ENCODE data around the gene MYLK. TPM values are rescaled to one million over a fixed set of nuclear protein-coding genes. Genes with fewer than 3 reads are reported as not detected.
A peak's percentile ranks its signal among the peaks of the same experiment; 100 is the strongest.
"Not testable (repeated sequence)": the region's sequence is repeated elsewhere in the genome, so short reads cannot be mapped to it uniquely, and the experiment has no call there.

MYLK gene
- polyA plus RNA-seq, 3 donors from 2014 or later = 0.36 to 3.7 (median 0.89) TPM

GRCh38 chr3:123702057-123702456 is 182.1 kb downstream of the MYLK start:
- peaks cover 0 to 11% (median 2%) of the 10 kb centered on the region in 3 donors for H3K27me3 Mint-ChIP-seq (ENCODE audit: low read depth in 3 of 3)
- not testable (repeated sequence) for H3K4me3 Mint-ChIP-seq, H3K4me1 Mint-ChIP-seq, H3K36me3 Mint-ChIP-seq, H3K9me3 Mint-ChIP-seq, H3K27ac Mint-ChIP-seq, DNase-seq

DNA sequence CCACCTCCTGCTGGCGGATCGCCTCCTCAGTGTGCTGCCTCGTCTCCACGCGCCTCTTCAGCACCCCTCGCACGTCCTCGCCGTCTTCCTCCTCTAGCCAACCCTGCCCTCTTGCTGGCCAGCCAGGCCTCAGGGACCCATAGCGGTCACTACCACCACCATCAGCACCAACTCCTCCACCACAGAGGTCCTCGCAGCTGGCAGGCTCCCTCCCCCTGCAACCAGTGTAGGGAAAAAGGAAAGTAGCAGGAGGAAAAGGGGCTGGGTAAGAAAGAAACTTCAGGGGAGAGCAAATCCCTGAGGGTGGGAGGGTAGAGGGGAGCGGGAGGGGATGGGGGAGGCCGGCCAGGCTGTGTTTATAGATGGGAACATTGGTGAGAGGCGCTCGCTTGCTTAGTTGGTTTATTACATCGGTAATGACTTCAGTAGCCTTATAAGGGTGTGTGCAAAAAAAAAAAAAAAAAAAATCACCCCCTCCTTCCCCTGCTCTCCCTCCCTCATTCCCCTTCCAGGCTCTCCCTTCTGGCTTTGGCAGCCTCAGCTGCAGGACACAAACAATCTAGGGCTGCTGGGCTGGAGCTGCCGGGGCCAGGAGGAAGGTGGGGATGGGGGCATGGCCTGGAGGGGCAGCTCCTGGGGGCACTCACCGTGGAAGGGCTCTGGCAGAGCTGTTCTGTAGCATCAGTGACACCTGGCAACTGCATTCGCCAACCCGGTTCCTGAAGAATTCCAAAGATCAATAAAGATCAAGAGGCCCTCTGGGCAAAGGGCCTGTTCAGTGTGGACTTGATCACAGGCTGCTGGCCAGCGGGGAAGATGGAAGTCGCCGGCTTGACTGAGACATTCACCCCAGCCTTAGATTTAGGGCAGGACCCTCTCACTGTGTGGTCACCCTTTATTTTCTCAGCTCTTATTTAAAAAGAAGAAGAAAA is 183.1 kb downstream of the MYLK start:
- Mint-ChIP-seq H3K4me1 (no peaks in the 10 kb centered on the region), H3K27ac (no peak overlapping the region), H3K4me3 (no peak overlapping the region), H3K36me3 (no peaks in the 10 kb centered on the region), H3K27me3 (ENCODE audit: low read depth in 3 of 3) (peaks cover 0 to 11% (median 2%) of the 10 kb centered on the region in 3 donors), H3K9me3 (peaks cover 0 to 2% (median 0%) of the 10 kb centered on the region in 6 donors)
- no peak for DNase-seq

DNA sequence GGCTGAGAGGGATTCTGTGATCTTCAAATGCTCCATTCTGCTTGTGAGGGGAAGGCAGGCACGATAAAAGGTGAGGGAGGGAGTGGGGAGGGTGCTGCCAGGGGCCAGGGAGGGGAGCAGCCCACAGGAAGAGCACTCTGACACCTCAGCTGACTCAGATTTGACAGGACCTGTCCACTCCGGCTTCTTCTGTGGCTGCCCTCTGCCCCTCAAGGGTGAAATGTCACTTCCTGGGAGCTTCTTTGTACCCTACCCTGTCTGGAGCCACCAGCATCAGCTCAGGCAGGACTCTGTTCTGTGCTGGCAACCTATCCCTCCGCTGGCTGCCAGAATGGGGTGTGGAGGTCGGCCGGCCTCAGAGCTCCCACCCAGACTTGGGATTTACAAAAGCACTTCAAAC is 185.3 kb downstream of the MYLK start:
- H3K4me3 Mint-ChIP-seq = no peak overlapping the region
- H3K9me3 Mint-ChIP-seq = peaks cover 0 to 2% (median 0%) of the 10 kb centered on the region in 6 donors
- peaks cover 0 to 4% (median 3%) of the 10 kb centered on the region in 3 donors for H3K27me3 Mint-ChIP-seq (ENCODE audit: low read depth in 3 of 3)
- no peak for DNase-seq
- H3K4me1 Mint-ChIP-seq = no peaks in the 10 kb centered on the region
- H3K27ac Mint-ChIP-seq = no peak overlapping the region
- H3K36me3 Mint-ChIP-seq = no peaks in the 10 kb centered on the region

GRCh38 chr3:123696808-123697207 is 187.3 kb downstream of the MYLK start:
- no peak overlapping the region for H3K27ac Mint-ChIP-seq
- peaks cover 0 to 9% (median 4%) of the 10 kb centered on the region in 3 donors for H3K27me3 Mint-ChIP-seq (ENCODE audit: low read depth in 3 of 3)
- H3K36me3 Mint-ChIP-seq = no peaks in the 10 kb centered on the region
- no peak for DNase-seq
- no peak overlapping the region for H3K4me3 Mint-ChIP-seq
- H3K4me1 Mint-ChIP-seq = no peaks in the 10 kb centered on the region
- H3K9me3 Mint-ChIP-seq = no peaks in the 10 kb centered on the region

- peaks cover 0 to 10% (median 4%) of the 10 kb centered on the region in 3 donors for H3K27me3 Mint-ChIP-seq (ENCODE audit: low read depth in 3 of 3)
- no peaks in the 10 kb centered on the region for H3K9me3 Mint-ChIP-seq
- no peak for DNase-seq
- no peak overlapping the region for H3K4me3 Mint-ChIP-seq
- H3K4me1 Mint-ChIP-seq = no peaks in the 10 kb centered on the region
- no peaks in the 10 kb centered on the region for H3K36me3 Mint-ChIP-seq
- peak overlapping the region in 1 of 6 donors; percentile 12 for H3K27ac Mint-ChIP-seq
Observed at GRCh38 chr3:123695731-123696640, 188.1 kb downstream of the MYLK start.

DNA sequence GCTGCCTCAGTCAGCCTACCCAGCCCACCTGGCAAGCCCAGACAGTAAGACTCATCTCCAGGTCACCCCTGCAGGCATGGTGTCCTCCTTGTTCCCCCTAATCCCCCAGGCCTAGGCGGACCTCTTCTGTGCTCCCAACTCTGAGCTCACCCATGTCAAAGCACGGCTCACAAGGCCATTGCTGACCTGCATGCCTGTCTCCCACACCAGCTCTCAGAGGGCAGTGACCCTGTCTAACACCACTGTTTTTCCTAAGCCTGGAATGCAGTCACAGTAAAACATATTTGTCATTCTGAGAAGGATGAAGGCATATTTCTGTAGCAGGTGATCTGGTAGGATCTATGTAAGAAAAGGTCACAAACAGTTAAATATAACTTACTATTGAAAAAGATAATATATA is 189.0 kb downstream of the MYLK start:
- H3K4me3 Mint-ChIP-seq = no peak overlapping the region
- no peaks in the 10 kb centered on the region for H3K4me1 Mint-ChIP-seq
- DNase-seq = no peak
- peaks cover 0 to 10% (median 4%) of the 10 kb centered on the region in 3 donors for H3K27me3 Mint-ChIP-seq (ENCODE audit: low read depth in 3 of 3)
- no peaks in the 10 kb centered on the region for H3K36me3 Mint-ChIP-seq
- no peak overlapping the region for H3K27ac Mint-ChIP-seq
- H3K9me3 Mint-ChIP-seq = no peaks in the 10 kb centered on the region

GRCh38 chr3:123694366-123695087 is 189.6 kb downstream of the MYLK start:
- H3K27me3 Mint-ChIP-seq (ENCODE audit: low read depth in 3 of 3) = peaks cover 0 to 10% (median 4%) of the 10 kb centered on the region in 3 donors
- H3K4me3 Mint-ChIP-seq = no peak overlapping the region
- no peaks in the 10 kb centered on the region for H3K4me1 Mint-ChIP-seq
- H3K27ac Mint-ChIP-seq = no peak overlapping the region
- no peak for DNase-seq
- H3K36me3 Mint-ChIP-seq = no peaks in the 10 kb centered on the region
- no peaks in the 10 kb centered on the region for H3K9me3 Mint-ChIP-seq

DNA sequence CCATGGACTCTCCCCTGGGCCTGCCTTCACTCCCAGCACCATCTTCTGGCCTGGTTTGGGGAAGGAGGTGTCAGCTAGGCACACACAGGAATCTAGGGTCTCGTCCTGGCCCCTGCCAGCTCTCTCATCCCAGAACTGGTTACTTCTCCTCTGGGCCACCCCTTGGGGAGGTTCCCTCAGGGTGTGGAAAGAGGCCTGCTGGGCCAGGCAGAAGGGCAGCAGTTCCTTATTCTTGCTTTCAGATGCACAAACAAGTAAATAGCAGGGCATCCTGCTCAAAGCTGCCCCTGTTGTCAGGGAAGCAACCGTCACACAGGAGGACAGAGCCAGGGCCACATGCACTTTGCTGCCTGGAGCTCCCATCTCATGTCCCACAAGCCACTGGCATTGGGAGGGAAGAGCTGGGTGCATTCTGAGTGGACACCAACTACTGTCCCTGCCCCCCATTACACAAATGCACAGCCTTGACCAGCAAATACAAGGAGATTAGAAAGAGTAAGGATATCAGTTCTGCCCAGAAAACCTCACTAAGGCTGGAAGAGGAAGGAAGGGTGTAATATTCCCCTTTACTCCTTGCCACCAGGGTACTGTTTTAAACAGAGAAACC is 190.4 kb downstream of the MYLK start:
- Mint-ChIP-seq H3K27me3 (ENCODE audit: low read depth in 3 of 3) (peaks cover 0 to 11% (median 2%) of the 10 kb centered on the region in 3 donors), H3K27ac (no peak overlapping the region), H3K4me3 (no peak overlapping the region), H3K36me3 (no peaks in the 10 kb centered on the region), H3K9me3 (no peaks in the 10 kb centered on the region), H3K4me1 (no peaks in the 10 kb centered on the region)
- DNase-seq = no peak

DNA sequence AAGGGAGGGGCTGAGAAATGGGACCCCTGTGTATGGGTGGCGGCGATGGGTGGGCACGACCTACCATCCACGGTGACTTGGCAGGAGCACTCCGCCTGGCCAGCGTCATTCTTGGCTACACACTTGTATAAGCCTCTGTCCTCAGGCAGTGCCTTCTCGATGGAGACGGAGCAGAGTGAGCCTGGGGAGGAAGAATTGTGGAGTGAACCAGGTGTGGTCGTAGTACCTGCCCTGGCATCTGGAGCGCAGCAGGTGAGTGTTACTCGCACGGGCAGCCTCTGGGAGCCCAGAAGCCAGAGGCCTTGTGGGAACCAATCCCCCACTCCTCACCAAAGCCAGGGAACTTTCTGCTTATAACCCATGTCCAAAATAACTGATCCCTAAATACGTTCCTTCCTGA is 191.5 kb downstream of the MYLK start:
- Mint-ChIP-seq H3K9me3 (no peaks in the 10 kb centered on the region), H3K4me1 (no peaks in the 10 kb centered on the region), H3K4me3 (no peak overlapping the region), H3K27ac (no peak overlapping the region), H3K27me3 (ENCODE audit: low read depth in 3 of 3) (peaks cover 1 to 12% (median 4%) of the 10 kb centered on the region in 3 donors), H3K36me3 (no peaks in the 10 kb centered on the region)
- no peak for DNase-seq

DNA sequence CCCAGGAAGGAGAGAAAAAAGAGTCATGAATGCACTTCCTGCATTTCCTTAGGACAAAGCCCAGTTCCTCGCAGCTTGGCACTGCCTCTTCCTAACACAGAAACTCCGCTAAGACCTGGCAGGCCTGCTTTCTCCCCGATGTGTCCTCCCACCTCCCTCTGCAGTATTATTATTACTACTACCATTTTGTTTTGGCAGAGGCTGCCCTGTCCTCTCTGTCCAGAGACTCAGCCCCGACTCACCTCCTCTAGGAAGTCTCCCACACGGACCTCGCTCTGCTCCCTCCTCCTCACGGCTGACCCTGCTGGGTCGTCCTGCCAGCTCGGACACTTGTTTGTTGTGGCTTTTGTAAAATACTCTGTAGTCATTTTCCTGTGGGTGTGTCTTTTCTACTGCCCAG is 192.1 kb downstream of the MYLK start:
- Mint-ChIP-seq H3K27ac (no peak overlapping the region), H3K4me3 (no peak overlapping the region)

DNA sequence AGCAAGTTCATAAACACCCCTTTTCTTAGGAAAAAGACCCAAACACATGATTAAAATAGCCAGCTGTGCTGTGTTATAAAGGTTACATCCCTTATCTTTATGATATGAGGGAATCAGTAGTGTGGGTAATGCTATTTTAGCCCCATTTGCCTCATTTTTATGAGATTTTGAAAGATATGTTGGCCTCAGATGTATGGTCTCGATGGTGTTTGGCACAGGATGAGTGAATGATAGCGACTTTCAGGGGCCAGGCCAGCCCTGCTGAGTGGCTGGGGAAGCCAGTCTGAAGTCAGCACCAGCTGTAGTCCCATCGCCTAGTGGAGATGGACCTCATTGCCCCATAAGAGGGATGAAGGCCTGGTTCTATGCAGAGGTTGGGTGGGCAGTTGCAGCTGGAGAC is 194.3 kb downstream of the MYLK start:
- no peak for DNase-seq
- no peak overlapping the region for H3K27ac Mint-ChIP-seq
- no peaks in the 10 kb centered on the region for H3K4me1 Mint-ChIP-seq
- H3K27me3 Mint-ChIP-seq (ENCODE audit: low read depth in 3 of 3) = peaks cover 0 to 8% (median 4%) of the 10 kb centered on the region in 3 donors
- H3K4me3 Mint-ChIP-seq = no peak overlapping the region
- no peaks in the 10 kb centered on the region for H3K9me3 Mint-ChIP-seq
- no peaks in the 10 kb centered on the region for H3K36me3 Mint-ChIP-seq

More for the DNA sequence above, 192.1 kb downstream of the MYLK start:
- no peak for DNase-seq
- Mint-ChIP-seq H3K36me3 (no peaks in the 10 kb centered on the region), H3K27me3 (ENCODE audit: low read depth in 3 of 3) (peaks cover 1 to 12% (median 4%) of the 10 kb centered on the region in 3 donors), H3K9me3 (no peaks in the 10 kb centered on the region), H3K4me1 (no peaks in the 10 kb centered on the region)

DNA sequence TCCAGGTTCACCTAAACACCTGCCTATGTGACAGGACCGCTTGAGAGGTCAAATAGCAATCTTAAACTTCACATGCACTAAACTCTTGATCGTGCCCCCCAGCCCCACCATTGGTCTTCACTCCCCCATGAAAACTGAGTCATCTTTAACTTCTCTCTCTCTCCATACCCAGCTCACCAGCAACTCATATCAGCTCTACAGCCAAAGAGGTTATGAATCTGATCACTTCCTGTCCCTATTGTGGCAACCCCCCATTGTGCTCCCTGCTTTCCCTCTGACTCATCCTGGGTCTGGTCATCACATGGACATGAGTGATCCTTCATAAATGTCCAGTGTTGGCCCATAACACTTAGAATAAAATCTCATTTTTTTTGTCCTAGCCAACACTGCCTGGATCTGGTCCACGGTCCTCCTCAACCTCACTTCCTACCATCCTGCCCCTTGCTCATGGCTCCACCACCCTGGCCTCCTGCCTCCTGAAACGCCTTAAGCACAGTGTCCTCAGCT is 195.8 kb downstream of the MYLK start:
- Mint-ChIP-seq H3K27me3 (ENCODE audit: low read depth in 3 of 3) (peaks cover 0 to 8% (median 4%) of the 10 kb centered on the region in 3 donors), H3K4me3 (no peak overlapping the region), H3K27ac (no peak overlapping the region), H3K4me1 (no peaks in the 10 kb centered on the region), H3K9me3 (no peaks in the 10 kb centered on the region), H3K36me3 (no peaks in the 10 kb centered on the region)
- DNase-seq = no peak

DNA sequence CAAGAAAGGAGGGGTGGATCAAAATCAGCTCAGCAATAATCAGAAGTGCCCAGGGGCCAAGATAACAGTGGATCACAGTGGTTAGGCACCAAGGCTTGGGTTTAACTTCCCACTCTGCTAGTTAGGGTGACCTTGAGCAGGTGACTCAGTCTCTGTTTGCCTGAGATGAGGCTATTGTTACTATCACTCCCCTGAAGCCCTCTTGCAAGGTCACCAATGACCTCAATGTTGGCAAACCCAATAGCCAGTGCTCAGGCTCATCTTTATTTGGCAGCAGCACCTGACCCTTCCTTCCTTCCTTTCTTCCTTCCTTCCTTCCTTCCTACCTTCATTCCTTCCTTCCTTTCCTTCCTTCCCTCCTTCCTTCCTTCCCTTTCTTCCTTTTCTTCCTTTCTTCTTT is 196.8 kb downstream of the MYLK start:
- peaks cover 0 to 7% (median 4%) of the 10 kb centered on the region in 3 donors for H3K27me3 Mint-ChIP-seq (ENCODE audit: low read depth in 3 of 3)
- H3K27ac Mint-ChIP-seq = no peak overlapping the region
- no peaks in the 10 kb centered on the region for H3K9me3 Mint-ChIP-seq
- H3K36me3 Mint-ChIP-seq = no peaks in the 10 kb centered on the region
- H3K4me1 Mint-ChIP-seq = no peaks in the 10 kb centered on the region
- DNase-seq = no peak
- no peak overlapping the region for H3K4me3 Mint-ChIP-seq

Data from immature natural killer cell (primary cell).